ENCODE results near the gene ADAD1. TPM values are rescaled to one million over a fixed set of nuclear protein-coding genes. Genes with fewer than 3 reads are reported as not detected.

Gene ADAD1
- total RNA-seq, 2 donors from 2014 or later: not detected

DNA sequence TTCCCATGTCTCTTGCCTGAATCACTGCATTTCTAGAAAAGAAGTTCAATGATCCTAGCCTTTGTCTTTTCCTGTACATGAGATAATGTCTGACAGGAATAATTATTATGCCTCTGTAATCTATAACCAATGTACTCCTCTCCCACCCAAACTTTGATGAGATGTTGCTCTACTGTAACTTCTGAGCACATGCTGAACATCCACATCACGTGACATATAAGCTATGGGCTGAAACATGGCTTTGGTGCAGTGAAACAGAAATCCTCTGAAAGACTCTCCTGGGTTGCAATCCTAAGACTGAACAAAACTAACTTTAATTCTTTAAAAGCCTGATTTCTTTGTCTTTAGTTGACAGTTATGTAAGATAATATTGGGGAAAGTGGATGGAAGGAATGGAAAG lies 1.5 kb upstream of the ADAD1 start:
- no peak for ATAC-seq (ENCODE audit: insufficient number of reproducible peaks, low FRiP score, low read depth)
- TF ChIP-seq CTCF (IDR thresholded peaks at IDR 0.05): no peak
- DNase-seq (ENCODE audit: low spot score): no peak
- Histone ChIP-seq H3K9me3 (no peaks in the 10 kb centered on the region), H3K36me3 (no peaks in the 10 kb centered on the region), H3K4me3 (no peak overlapping the region), H3K27ac (no peak overlapping the region), H3K4me1 (ENCODE audit: control insufficient read depth in 1 of 2, low read depth in 2 of 2) (no peaks in the 10 kb centered on the region), H3K27me3 (replicated peaks; ENCODE audit: insufficient read depth) (no peaks in the 10 kb centered on the region)

GRCh38 chr4:122379239-122379638 lies 428 bp downstream of the ADAD1 start:
- no peak overlapping the region for H3K27ac ChIP-seq
- TF ChIP-seq CTCF (IDR thresholded peaks at IDR 0.05): no peak
- H3K36me3 ChIP-seq: no peaks in the 10 kb centered on the region
- H3K4me1 ChIP-seq (ENCODE audit: control insufficient read depth in 1 of 2, low read depth in 2 of 2): no peaks in the 10 kb centered on the region
- no peaks in the 10 kb centered on the region for H3K9me3 ChIP-seq
- H3K27me3 ChIP-seq (replicated peaks; ENCODE audit: insufficient read depth): no peaks in the 10 kb centered on the region
- DNase-seq (ENCODE audit: low spot score) (no peak), ATAC-seq (ENCODE audit: insufficient number of reproducible peaks, low FRiP score, low read depth) (no peak)
- H3K4me3 ChIP-seq: no peak overlapping the region

GRCh38 chr4:122383341-122383740 lies 4.5 kb downstream of the ADAD1 start:
- H3K27me3 ChIP-seq (replicated peaks; ENCODE audit: insufficient read depth): no peaks in the 10 kb centered on the region
- ATAC-seq (ENCODE audit: insufficient number of reproducible peaks, low FRiP score, low read depth) (no peak), DNase-seq (ENCODE audit: low spot score) (no peak)
- no peak overlapping the region for H3K4me3 ChIP-seq
- peaks cover 11% of the 10 kb centered on the region for H3K9me3 ChIP-seq
- no peaks in the 10 kb centered on the region for H3K36me3 ChIP-seq
- no peak overlapping the region for H3K27ac ChIP-seq
- TF ChIP-seq CTCF (IDR thresholded peaks at IDR 0.05): no peak
- no peaks in the 10 kb centered on the region for H3K4me1 ChIP-seq (ENCODE audit: control insufficient read depth in 1 of 2, low read depth in 2 of 2)

DNA sequence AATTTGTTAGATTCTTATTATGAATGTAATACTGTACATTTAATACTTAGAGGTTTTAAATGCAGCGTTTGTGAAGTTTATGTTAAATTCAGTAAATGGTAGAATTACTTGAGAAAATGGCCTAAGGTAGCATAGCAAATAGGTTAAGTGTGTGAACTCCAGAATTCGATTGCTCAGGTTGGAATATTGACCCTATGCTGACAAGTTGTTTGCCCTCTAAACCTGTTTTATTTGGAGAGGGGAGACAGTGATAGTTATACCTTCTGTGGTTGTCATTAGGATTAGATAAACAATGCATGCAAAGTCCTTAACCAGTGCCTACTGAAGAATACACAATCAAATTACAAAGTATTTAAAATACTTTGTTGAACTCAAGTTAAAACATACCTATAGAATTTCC lies 5.4 kb downstream of the ADAD1 start:
- DNase-seq (ENCODE audit: low spot score) (no peak), ATAC-seq (ENCODE audit: insufficient number of reproducible peaks, low FRiP score, low read depth) (no peak)
- Histone ChIP-seq H3K9me3 (peaks cover 13% of the 10 kb centered on the region), H3K36me3 (no peaks in the 10 kb centered on the region), H3K4me1 (ENCODE audit: control insufficient read depth in 1 of 2, low read depth in 2 of 2) (no peaks in the 10 kb centered on the region), H3K27me3 (replicated peaks; ENCODE audit: insufficient read depth) (no peaks in the 10 kb centered on the region), H3K4me3 (no peak overlapping the region), H3K27ac (no peak overlapping the region)
- no peak for TF ChIP-seq CTCF (IDR thresholded peaks at IDR 0.05)

GRCh38 chr4:122393276-122393675 lies 14.5 kb downstream of the ADAD1 start:
- H3K27ac ChIP-seq: no peak overlapping the region
- H3K9me3 ChIP-seq: peaks cover 3% of the 10 kb centered on the region
- H3K4me3 ChIP-seq: no peak overlapping the region
- no peaks in the 10 kb centered on the region for H3K4me1 ChIP-seq (ENCODE audit: control insufficient read depth in 1 of 2, low read depth in 2 of 2)
- TF ChIP-seq CTCF (IDR thresholded peaks at IDR 0.05): no peak
- ATAC-seq (ENCODE audit: insufficient number of reproducible peaks, low FRiP score, low read depth): no peak
- no peak for DNase-seq (ENCODE audit: low spot score)
- no peaks in the 10 kb centered on the region for H3K27me3 ChIP-seq (replicated peaks; ENCODE audit: insufficient read depth)
- H3K36me3 ChIP-seq: no peaks in the 10 kb centered on the region

Data from thoracic aorta (tissue), 2 donors.